CD4-positive, alpha-beta T cell treated with Interleukin-21 for 1 hour (primary cell): Measurements from ENCODE around the gene RAPGEF2.

ENCODE experiments used
- DNase-seq: peaks from one replicate; pipeline ENCODE4 v3.0.0-alpha.2; 2020

The RAPGEF2 gene

DNA sequence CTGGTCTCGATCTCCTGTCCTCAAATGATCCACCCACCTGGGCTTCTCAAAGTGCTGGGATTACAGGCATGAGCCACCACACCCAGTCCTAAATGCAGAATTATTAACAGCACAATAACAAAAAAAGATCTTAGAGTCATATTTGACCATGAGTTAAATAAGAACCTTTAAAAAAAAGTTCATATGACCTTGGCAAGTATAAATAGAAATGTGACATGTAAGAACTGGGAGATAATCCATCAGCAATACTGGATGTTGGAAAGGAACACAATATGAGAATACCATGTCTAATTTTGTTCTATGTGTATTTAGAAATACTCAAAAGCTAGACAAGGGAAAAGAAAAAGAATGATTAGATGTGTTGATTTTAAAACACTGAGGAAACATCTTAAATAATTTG is 231.6 kb downstream of the RAPGEF2 start:
- no peak for DNase-seq

DNA sequence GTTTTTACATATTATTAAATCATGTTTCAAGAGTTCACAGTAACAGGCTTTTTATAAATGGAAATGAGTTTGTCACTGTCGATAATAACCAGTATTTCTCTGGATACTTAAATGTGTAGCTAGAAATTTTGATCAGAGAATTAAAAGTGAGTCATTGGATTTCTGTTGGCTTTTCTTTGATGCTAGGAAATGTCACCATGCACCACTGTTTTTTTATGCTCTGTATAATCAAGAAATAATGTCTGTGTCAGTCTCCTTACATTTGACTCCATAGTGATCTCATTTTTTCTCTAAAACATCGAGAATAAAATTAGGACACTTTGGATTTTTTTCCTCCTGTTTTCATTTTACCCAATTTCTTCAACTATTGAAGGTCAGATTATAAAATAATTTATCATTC is 234.2 kb downstream of the RAPGEF2 start:
- no peak for DNase-seq

DNA sequence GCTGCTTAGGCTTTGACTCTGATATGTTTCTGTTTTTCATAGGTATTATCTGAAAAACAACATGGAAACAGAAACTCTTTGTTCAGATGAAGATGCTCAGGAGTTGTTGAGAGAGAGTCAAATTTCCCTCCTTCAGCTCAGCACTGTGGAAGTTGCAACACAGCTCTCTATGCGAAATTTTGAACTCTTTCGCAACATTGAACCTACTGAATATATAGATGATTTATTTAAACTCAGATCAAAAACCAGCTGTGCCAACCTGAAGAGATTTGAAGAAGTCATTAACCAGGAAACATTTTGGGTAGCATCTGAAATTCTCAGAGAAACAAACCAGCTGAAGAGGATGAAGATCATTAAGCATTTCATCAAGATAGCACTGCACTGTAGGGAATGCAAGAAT is 238.6 kb downstream of the RAPGEF2 start:
- no peak for DNase-seq

DNA sequence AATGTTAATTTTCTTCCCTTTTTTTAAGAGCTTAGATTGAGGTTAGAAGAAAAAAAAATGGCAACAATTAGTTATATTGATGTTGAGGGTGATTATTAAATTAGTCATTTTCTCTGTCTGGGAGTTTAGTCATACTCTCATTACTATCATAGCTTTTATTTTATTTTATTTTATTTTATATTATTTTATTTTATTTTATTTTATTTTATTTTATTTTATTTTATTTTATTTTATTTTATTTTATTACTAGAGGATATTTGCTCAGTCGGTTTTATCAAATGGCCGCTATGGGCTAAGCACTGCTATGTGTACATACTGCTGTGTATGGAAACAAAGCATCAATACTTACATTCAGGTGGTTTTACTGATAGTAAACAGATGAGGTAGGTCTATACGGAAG is 239.5 kb downstream of the RAPGEF2 start:
- no peak for DNase-seq

DNA sequence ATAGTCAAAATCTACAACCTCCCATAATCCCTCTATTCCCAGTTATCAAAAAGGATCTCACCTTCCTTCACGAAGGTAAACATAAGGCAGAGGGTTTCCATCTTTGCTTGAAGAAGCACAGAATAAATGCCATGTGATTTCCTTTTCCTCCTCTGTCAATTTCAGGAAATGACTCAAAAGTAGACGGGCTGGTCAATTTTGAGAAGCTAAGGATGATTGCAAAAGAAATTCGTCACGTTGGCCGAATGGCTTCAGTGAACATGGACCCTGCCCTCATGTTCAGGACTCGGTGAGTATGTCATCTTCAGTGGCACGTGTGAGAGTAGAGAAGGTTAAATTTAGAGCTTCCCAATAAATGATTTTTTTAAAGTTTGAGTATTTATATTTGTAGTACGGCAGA is 240.2 kb downstream of the RAPGEF2 start:
- no peak for DNase-seq

- DNase-seq, result no peak
These were observed 242.0 kb downstream of the RAPGEF2 start for GRCh38 chr4:159344877-159345276.

DNA sequence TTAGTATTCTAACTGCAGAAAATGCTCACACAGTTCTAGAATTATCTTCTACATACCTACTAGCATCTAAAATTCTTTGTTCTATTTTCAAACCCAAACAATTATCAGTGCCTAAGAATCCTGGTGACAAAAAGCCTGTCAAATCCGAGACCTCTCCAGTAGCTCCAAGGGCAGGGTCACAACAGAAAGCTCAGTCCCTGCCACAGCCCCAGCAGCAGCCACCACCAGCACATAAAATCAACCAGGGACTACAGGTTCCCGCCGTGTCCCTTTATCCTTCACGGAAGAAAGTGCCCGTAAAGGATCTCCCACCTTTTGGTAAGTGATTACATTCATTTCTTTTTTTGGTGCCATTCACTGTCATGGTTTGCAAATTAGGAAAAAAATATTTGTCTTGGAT is 243.8 kb downstream of the RAPGEF2 start:
- DNase-seq, result no peak

DNA sequence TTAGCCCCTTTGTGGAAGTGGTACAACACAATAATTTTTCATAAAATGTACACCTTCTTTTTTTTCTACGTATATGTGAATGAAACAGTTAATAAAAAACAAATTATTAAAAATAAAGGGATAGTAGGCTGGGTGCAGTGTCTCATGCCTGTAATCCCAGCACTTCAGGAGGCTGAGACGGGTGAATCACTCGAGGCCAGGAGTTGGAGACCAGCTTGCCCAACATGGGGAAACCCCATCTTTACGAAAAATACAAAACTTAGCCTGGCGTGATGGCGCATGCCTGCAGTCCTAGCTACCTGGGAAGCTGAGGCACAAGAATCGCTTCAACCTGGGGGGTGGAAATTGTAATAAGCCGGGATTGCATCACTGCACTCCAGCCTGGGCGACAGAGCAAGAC is 244.9 kb downstream of the RAPGEF2 start:
- DNase-seq, result no peak

DNA sequence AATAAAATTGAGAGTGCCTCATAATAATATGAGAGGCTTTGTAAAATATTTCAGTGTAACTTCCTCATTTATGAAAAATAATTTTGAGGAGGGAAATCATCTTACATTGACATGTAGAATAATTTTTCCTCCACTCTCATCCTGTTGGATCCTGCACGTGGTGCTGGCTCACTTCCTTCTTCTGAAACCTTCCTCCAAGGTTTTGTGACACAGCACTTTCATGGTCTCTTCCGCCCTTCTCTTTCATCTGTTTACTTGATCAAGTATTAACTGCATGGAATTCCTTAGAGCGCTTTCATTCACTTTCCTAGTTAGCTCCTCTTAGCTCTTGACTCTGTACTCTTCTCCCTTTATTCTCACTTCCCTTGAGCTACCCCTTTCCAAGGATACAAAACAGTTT is 246.5 kb downstream of the RAPGEF2 start:
- no peak for DNase-seq

DNA sequence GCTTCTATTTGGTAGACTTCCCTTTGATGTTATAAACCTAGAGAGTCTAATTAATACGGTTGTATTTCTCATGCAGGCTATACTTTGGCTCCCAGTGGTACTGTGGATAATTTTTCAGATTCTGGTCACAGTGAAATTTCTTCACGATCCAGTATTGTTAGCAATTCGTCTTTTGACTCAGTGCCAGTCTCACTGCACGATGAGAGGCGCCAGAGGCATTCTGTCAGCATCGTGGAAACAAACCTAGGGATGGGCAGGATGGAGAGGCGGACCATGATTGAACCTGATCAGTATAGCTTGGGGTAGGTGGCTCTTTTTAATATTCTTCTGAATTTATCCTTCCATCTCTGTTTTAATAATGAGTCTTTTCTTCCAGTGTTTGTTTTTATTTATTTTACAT is 249.7 kb downstream of the RAPGEF2 start:
- no peak for DNase-seq

- DNase-seq, result no peak
These were observed 250.7 kb downstream of the RAPGEF2 start for GRCh38 chr4:159353422-159354116.

GRCh38 chr4:159355466-159355865 is 252.6 kb downstream of the RAPGEF2 start:
- no peak for DNase-seq

- no peak for DNase-seq
These were observed 254.5 kb downstream of the RAPGEF2 start for GRCh38 chr4:159357350-159357749.

DNA sequence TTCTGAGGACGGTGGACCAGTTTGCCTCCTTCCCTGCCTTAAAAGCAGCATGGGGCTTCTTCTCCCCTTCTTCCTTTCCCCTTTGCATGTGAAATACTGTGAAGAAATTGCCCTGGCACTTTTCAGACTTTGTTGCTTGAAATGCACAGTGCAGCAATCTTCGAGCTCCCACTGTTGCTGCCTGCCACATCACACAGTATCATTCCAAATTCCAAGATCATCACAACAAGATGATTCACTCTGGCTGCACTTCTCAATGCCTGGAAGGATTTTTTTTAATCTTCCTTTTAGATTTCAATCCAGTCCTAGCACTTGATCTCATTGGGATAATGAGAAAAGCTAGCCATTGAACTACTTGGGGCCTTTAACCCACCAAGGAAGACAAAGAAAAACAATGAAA is 255.3 kb downstream of the RAPGEF2 start:
- DNase-seq, result no peak

GRCh38 chr4:159360549-159360948 is 257.7 kb downstream of the RAPGEF2 start:
- no peak for DNase-seq

- no peak for DNase-seq
These were observed 260.5 kb downstream of the RAPGEF2 start for GRCh38 chr4:159363361-159363760.

GRCh38 chr4:159366966-159367780 is 264.3 kb downstream of the RAPGEF2 start:
- DNase-seq, result no peak

- DNase-seq, result no peak
These were observed 264.9 kb downstream of the RAPGEF2 start for GRCh38 chr4:159367781-159368080.

- DNase-seq, result no peak
These were observed 265.4 kb downstream of the RAPGEF2 start for GRCh38 chr4:159368320-159368719.

DNA sequence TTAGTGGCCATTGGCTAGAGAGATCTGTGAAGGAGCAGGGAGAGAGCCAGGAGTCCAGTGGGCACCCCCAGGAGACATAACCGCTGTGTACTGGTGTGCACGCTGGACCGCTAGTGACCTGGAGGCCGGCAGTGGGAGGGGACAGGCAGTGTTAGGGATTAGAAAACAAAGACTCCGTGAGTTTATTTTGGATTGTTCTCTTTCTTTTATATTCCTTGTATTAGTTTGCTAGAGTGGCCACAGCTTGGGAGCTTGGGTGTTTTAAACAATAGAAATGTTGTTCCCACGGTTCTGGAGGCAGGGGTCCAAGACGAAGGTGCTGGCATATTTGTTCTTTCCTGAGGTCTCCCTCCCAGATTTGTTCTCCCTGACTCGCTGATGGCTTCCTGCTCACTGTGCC is 266.4 kb downstream of the RAPGEF2 start:
- DNase-seq, result no peak

- DNase-seq, result no peak
These were observed 267.4 kb downstream of the RAPGEF2 start for GRCh38 chr4:159370286-159370685.

- no peak for DNase-seq
These were observed 272.1 kb downstream of the RAPGEF2 start for GRCh38 chr4:159374749-159375530.

DNA sequence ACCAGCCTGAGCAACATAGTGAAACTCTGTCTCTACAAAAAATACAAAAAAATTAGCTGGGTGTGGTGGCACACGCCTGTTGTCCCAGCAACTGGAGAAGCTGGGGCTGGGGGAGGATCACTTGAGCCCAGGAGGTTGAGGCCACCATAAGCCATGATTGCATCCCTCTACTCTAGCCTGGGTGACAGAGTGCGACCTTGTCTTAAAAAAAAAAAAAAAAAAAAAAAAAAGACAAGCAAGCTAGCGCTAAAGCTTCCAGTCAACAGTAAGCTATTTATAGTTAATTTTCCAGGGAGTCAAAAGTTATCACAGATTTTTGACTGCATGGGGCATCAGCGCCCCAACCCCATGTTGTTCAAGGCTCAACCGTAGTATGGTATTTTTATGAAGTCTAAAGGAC is 273.4 kb downstream of the RAPGEF2 start:
- no peak for DNase-seq

GRCh38 chr4:159378056-159378616 is 275.3 kb downstream of the RAPGEF2 start:
- no peak for DNase-seq
